ENCODE data around the gene MYL4. TPM values are rescaled to one million over a fixed set of nuclear protein-coding genes. Genes with fewer than 3 reads are reported as not detected.
A peak's percentile ranks its signal among the peaks of the same experiment; 100 is the strongest.

The MYL4 gene
- total and polyA plus RNA-seq, 2 of the 8 experiments (the other 6 are each of a cell fraction or from before 2014, with no cell fraction given) = 0.12 TPM; not detected in 1

DNA sequence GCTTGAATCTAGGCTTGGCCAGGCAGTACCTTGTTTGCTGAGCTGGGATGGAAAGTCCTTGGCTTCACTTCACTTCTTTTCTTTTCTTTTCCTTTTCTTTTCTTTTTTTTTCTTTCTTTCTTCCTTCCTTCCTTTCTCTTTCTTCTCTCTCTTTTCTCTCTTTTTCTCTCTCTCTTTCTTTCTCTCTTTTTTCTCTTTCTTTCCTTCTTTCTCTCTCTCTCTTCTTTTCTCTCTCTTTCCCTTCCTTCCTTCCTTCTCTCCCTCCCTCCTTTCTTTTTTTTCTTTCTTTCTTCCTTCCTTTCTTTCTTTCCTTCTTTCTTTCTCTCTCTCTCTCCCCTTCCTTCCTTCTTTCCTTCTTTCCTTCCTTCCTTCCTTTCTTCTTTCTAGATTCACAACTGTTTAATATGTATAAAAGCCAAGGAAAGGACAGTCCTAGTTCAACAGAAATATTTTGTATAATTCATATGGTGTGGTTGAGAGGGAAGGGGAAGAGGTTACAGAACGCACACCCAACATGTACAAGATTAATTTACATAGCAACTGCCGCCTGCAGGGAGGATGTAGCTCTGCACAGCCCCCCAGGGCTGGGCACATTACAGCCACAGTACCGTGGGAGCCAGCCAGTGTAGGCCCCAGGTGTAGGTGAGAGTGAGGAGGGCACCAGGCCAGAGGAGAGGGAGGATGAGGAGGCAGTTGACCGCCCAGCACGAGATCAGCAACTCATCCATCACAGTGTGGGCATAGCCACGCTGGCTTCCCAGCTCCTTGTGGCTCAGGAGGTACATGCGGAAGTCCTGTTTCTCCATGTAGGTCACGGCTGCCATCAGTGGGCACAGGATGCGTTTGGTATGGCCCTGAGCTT, 34.8 kb downstream of the MYL4 start:
- CTCF ChIA-PET (ENCODE audit: partially characterized antibody) = interaction anchor here (0.6 to 2.9 kb wide), 7 partner anchors 8 to 440 kb away, joined by 3 to 16 read pairs (median 3); no protein-coding TSS in a partner anchor
- H3K4me3 ChIP-seq (ENCODE audit: extremely low read depth in 1 of 4, insufficient read depth in 2 of 4, low read depth in 3 of 4, low read length in 4 of 4) = no peak overlapping the region
- TF ChIP-seq SIRT6 (IDR thresholded peaks at IDR 0.05; ENCODE audit: low read length) (no peak), ATF3 (IDR thresholded peaks at IDR 0.05; ENCODE audit: insufficient read depth, low read depth, low read length) (no peak), PHF8 (conservative IDR thresholded peaks at IDR 0.05; ENCODE audit: low read depth, low read length) (no peak), USF2 (IDR thresholded peaks at IDR 0.05; ENCODE audit: low read length) (no peak), RFX5 (IDR thresholded peaks at IDR 0.05; ENCODE audit: borderline replicate concordance, low read depth, low read length) (no peak), JUN (IDR thresholded peaks at IDR 0.05; ENCODE audit: low read depth, low read length) (no peak), POLR2AphosphoS5 (IDR thresholded peaks at IDR 0.05; ENCODE audit: low read depth, low read length) (no peak), GTF2F1 (IDR thresholded peaks at IDR 0.05; ENCODE audit: borderline replicate concordance, low read depth, low read length) (no peak), HDAC2 (IDR thresholded peaks at IDR 0.05; ENCODE audit: borderline replicate concordance in 1 of 2, low read depth in 2 of 2, low read length in 2 of 2) (no peak), MAFK (IDR thresholded peaks at IDR 0.05; ENCODE audit: low read depth, low read length) (no peak)

More for the DNA sequence above, 34.8 kb downstream of the MYL4 start:
- no peak overlapping the region for H2AFZ ChIP-seq (ENCODE audit: low read length)
- no peak overlapping the region for H3K14ac ChIP-seq (ENCODE audit: insufficient read length)
- no peak overlapping the region for H3K23ac ChIP-seq (ENCODE audit: insufficient read length)
- no peak overlapping the region for H2BK120ac ChIP-seq (replicated peaks; ENCODE audit: low read depth, low read length)
- peak overlapping the region; percentile 35; the same call in 1 of the 2 replicates for H4K8ac ChIP-seq (ENCODE audit: extremely low read depth, insufficient read depth, low read length)
- H3K27me3 ChIP-seq (replicated peaks in 1 of 4; ENCODE audit: control insufficient read depth in 3 of 4, extremely low read depth in 1 of 4, insufficient read depth in 3 of 4, low read length in 3 of 4) = peaks cover 0 to 2% (median 0%) of the 10 kb centered on the region in 4 experiments; a peak in 1 of 7 replicates
- FAIRE-seq (no peak), DNase-seq (ENCODE audit: low read depth in 1 of 2, low spot score in 2 of 2) (no peak)
- H3K56ac ChIP-seq (replicated peaks; ENCODE audit: insufficient read length, low read depth, low read length) = no peak overlapping the region
- no peak overlapping the region for H3K9ac ChIP-seq (replicated peaks in 1 of 4; ENCODE audit: extremely low read depth in 1 of 4, low read depth in 3 of 4, low read length in 3 of 4)
- no peak overlapping the region for H2BK15ac ChIP-seq (ENCODE audit: low read length)
- H3K18ac ChIP-seq (ENCODE audit: extremely low read depth, low read length) = no peak overlapping the region
- H3K4me2 ChIP-seq (ENCODE audit: insufficient read depth in 1 of 2, low read depth in 2 of 2, low read length in 2 of 2) = no peak overlapping the region
- POLR2A ChIA-PET (ENCODE audit: partially characterized antibody) = interaction anchor here (0.6 kb wide), 1 partner anchor 491 kb away, joined by 3 read pairs; no protein-coding TSS in a partner anchor
- no peaks in the 10 kb centered on the region for H4K20me1 ChIP-seq (replicated peaks in 1 of 2; ENCODE audit: control insufficient read depth in 1 of 2, insufficient read depth in 2 of 2, low read length in 2 of 2)
- H3K4me1 ChIP-seq (replicated peaks in 1 of 4; ENCODE audit: control insufficient read depth in 3 of 4, insufficient read depth in 4 of 4, low read length in 3 of 4) = peaks cover 0 to 3% (median 0%) of the 10 kb centered on the region in 4 experiments; a peak in 1 of 7 replicates
- H2BK5ac ChIP-seq (ENCODE audit: low read depth, low read length) = no peak overlapping the region; the same call in 1 of the 2 replicates
- 77% methylated on average over 9 of the region's 9 CpGs; no CpG with 5 or more reads in 1 of the 2 experiments for WGBS, 2 experiments (ENCODE audit: extremely low coverage in 1 of 2, insufficient coverage in 1 of 2, insufficient read length in 1 of 2, insufficient replicate concordance in 2 of 2, low coverage in 1 of 2, low lambda C conversion rate in 2 of 2, missing lambda C conversion rate in 1 of 2)
- H3K9me3 ChIP-seq (ENCODE audit: insufficient read depth in 2 of 2, low read depth in 1 of 2, low read length in 1 of 2) = no peaks in the 10 kb centered on the region
- no peak overlapping the region for H2BK12ac ChIP-seq (ENCODE audit: low read depth, low read length)
- no peak overlapping the region for H4K91ac ChIP-seq (replicated peaks; ENCODE audit: insufficient read length, low read length)
- no peak overlapping the region for H4K5ac ChIP-seq (ENCODE audit: insufficient read length, low read depth, low read length)
- H3K79me2 ChIP-seq (ENCODE audit: control insufficient read depth in 1 of 2, insufficient read depth in 2 of 2, low read length in 2 of 2) = no peaks in the 10 kb centered on the region
- no peaks in the 10 kb centered on the region for H3K36me3 ChIP-seq (ENCODE audit: control insufficient read depth in 2 of 4, insufficient read depth in 4 of 4, low read length in 3 of 4)
- H2AK5ac ChIP-seq (ENCODE audit: low read depth, low read length) = no peak overlapping the region
- H3K79me1 ChIP-seq (ENCODE audit: low read depth, low read length) = no peaks in the 10 kb centered on the region
- H3K27ac ChIP-seq (ENCODE audit: low read depth, low read length) = no peak overlapping the region
- H3K4ac ChIP-seq (replicated peaks; ENCODE audit: insufficient read length, low read depth, low read length) = no peak overlapping the region
- no peaks in the 10 kb centered on the region for H3K23me2 ChIP-seq (ENCODE audit: low read depth, low read length)
- H2BK20ac ChIP-seq (ENCODE audit: low read length) = no peak overlapping the region
